GM18502 (cell line): ENCODE results near the gene CEP70.
"Not testable (repeated sequence)": the region's sequence is repeated elsewhere in the genome, so short reads cannot be mapped to it uniquely, and the experiment has no call there.

Source experiments
- ATAC-seq: cut with Tn5 transposase; IDR thresholded peaks from one replicate; pipeline ENCODE4 v1.9.1; 2021; ENCODE audit warnings: mild to moderate bottlenecking; ENCODE audit not compliant: unreplicated experiment, poor library complexity

CEP70 gene

GRCh38 chr3:138456961-138457862 is 136.8 kb downstream of the CEP70 start:
- ATAC-seq, result no peak

- no peak for ATAC-seq
Measured at GRCh38 chr3:138455801-138456716, 138.0 kb downstream of the CEP70 start.

DNA sequence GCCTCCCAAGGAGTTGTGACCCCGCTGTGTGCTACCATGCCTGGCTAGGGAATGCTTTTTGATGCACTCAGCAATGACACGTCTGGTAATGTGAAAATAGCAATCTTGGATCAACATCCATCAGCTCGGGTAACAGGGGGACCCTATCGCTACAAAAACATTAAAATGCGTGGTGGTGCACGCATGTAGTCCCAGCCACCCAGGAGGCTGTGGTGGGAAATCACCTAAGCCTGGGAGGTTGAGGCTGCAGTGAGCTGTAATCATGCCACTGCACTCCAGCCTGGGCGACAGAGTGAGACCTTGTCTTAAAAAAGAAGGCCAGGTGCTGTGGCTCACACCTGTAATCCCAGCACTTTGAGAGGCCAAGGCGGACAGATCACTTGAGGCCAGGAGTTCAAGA is 140.1 kb downstream of the CEP70 start:
- not testable (repeated sequence) for ATAC-seq

DNA sequence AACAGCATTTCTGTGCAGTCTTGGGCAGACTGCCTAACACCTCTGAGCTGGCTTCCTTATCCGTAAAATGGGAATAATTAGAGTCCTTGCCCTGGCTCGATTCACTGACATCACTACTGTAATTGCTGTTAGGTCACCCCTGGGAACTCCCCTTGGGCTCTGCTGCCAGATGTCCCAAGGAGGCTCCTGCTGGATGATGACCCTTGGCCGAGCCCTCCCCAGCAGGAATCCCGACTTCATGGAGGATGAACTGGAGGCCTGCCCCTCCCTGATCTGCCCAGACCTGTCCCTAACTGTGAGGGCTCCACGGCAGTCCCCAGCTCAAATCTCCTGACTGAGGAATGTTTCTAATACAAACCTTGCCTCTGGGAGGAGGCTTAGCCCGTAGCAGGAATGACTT is 141.6 kb downstream of the CEP70 start:
- no peak for ATAC-seq

DNA sequence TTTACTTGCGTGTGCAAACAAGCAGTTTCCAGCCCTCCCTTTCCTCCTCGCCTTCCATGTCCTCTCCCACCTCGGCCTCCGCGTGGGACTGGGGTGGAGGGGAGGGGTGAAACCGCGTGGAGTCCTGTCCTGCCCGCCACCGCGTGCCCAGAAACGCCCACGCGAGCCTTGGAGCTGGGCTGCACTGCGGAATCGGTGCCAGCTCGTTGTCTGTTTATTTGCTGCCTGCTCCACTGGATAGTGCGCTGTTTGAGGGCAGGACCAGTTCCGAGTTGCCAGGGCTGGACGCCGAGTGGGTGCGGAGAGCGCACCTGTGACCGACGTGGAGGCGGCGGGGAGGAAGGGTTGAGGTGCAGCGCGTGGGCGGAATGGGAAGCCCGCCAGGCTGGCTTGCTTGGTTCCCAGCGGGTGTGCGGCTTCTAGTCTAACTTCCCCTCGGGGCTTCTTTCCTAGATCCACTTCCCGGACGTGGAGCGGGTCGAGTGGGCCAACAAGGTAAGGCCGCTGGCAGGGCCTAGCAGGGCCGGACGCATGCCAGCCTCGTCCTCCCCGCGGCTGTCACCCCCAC is 142.4 kb downstream of the CEP70 start:
- no peak for ATAC-seq

- no peak for ATAC-seq
Measured at GRCh38 chr3:138450704-138451424, 143.2 kb downstream of the CEP70 start.

- no peak for ATAC-seq
Measured at GRCh38 chr3:138450181-138450580, 143.9 kb downstream of the CEP70 start.

GRCh38 chr3:138449490-138449889 is 144.6 kb downstream of the CEP70 start:
- no peak for ATAC-seq

DNA sequence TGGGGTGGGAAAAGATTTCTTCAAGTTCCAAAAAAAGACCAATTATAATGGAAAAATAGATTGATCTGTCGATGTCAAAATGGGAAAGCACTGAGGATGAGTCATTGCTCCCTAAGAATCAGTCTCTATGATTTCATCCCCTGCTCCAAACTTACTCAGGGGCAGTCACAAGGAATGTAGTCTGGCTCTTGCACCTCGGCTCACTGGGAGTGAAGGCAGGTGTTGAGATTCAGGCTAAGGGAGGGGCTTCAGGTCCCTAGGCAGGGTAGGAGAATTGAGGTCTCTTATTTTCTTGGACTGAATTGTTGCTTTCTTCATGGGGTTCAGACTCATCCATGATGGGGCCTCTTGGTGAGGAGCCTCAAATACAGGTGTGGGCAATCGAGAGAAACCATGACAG is 145.4 kb downstream of the CEP70 start:
- no peak for ATAC-seq

GRCh38 chr3:138445654-138446053 is 148.4 kb downstream of the CEP70 start:
- ATAC-seq, result no peak

- ATAC-seq, result no peak
Measured at GRCh38 chr3:138445236-138445635, 148.8 kb downstream of the CEP70 start.
